H9 (cell line): Measurements from ENCODE around the gene SCN7A. TPM values are rescaled to one million over a fixed set of nuclear protein-coding genes. Genes with fewer than 3 reads are reported as not detected.

ENCODE experiments used
- DNase-seq: peaks from one replicate; pipeline ENCODE4 v3.0.0-alpha.2; 2017
- H2AFZ ChIP-seq: one replicate; pipeline ENCODE4 v1.6.1; 2013; ENCODE audit warnings: mild to moderate bottlenecking, low read length, control low read depth, moderate library complexity
- H2AK5ac ChIP-seq: 2 replicates; pipeline ENCODE4 v1.6.1; 2013; ENCODE audit warnings: low read length, control low read depth, mixed read lengths; ENCODE audit not compliant: insufficient read length
- H2BK120ac ChIP-seq: one replicate; pipeline ENCODE4 v1.6.1; 2013; ENCODE audit warnings: low read depth, mild to moderate bottlenecking, low read length, control low read depth, inconsistent platforms; ENCODE audit not compliant: poor library complexity, severe bottlenecking
- H2BK12ac ChIP-seq: 2 replicates; pipeline ENCODE4 v1.6.1; 2013; ENCODE audit warnings: low read length, control low read depth, mixed read lengths, low read depth; ENCODE audit not compliant: insufficient read length
- H2BK15ac ChIP-seq: 2 replicates; pipeline ENCODE4 v1.6.1; 2013; ENCODE audit warnings: low read depth, low read length, control low read depth
- H2BK20ac ChIP-seq: one replicate; pipeline ENCODE4 v1.6.1; 2013; ENCODE audit warnings: low read depth, mild to moderate bottlenecking, low read length, control low read depth, inconsistent platforms; ENCODE audit not compliant: poor library complexity, severe bottlenecking
- H2BK5ac ChIP-seq: 2 replicates; pipeline ENCODE4 v1.6.1; 2013; ENCODE audit warnings: low read length, control low read depth, mixed read lengths; ENCODE audit not compliant: insufficient read length
- H3K14ac ChIP-seq: 2 replicates; pipeline ENCODE4 v1.6.1; 2013; ENCODE audit warnings: low read length, control low read depth; ENCODE audit not compliant: insufficient read depth
- H3K18ac ChIP-seq: 2 replicates; pipeline ENCODE4 v1.6.1; 2013; ENCODE audit warnings: low read depth, mild to moderate bottlenecking, mixed read lengths, low read length, control low read depth; ENCODE audit not compliant: insufficient read length
- H3K23ac ChIP-seq: 2 replicates; pipeline ENCODE4 v1.6.1; 2013; ENCODE audit warnings: low read length, control low read depth, mixed read lengths, low read depth; ENCODE audit not compliant: insufficient read length
- H3K23me2 ChIP-seq: 2 replicates; pipeline ENCODE4 v1.6.1; 2013; ENCODE audit warnings: low read depth, mild to moderate bottlenecking, mixed read lengths, low read length, control low read depth; ENCODE audit not compliant: insufficient read length, poor library complexity, severe bottlenecking
- H3K27ac ChIP-seq: 2 replicates; pipeline ENCODE4 v1.5.1; 2013; ENCODE audit warnings: low read length, control low read depth, mixed read lengths, low read depth; ENCODE audit not compliant: insufficient read length
- H3K27me3 ChIP-seq: 2 replicates; pipeline ENCODE4 v1.6.1; 2013; ENCODE audit warnings: low read length, control low read depth, inconsistent platforms; ENCODE audit not compliant: insufficient read depth
- H3K4ac ChIP-seq: 2 replicates; pipeline ENCODE4 v1.6.1; 2013; ENCODE audit warnings: low read depth, mild to moderate bottlenecking, control low read depth, inconsistent platforms, low read length, moderate library complexity
- H3K4me1 ChIP-seq: 2 replicates; pipeline ENCODE4 v1.6.1; 2013; ENCODE audit warnings: low read length, control low read depth, inconsistent platforms; ENCODE audit not compliant: insufficient read depth
- H3K4me2 ChIP-seq: 2 replicates; pipeline ENCODE4 v1.6.1; 2013; ENCODE audit warnings: low read length, control low read depth, mixed read lengths; ENCODE audit not compliant: insufficient read length, insufficient read depth
- H3K56ac ChIP-seq: 2 replicates; pipeline ENCODE4 v1.6.1; 2013; ENCODE audit warnings: low read depth, mild to moderate bottlenecking, mixed read lengths, low read length, control low read depth; ENCODE audit not compliant: insufficient read length
- H3K79me1 ChIP-seq: 2 replicates; pipeline ENCODE4 v1.6.1; 2013; ENCODE audit warnings: low read depth, mild to moderate bottlenecking, moderate library complexity, low read length, control low read depth, inconsistent platforms; ENCODE audit not compliant: insufficient read depth, poor library complexity, severe bottlenecking
- H3K79me2 ChIP-seq: 2 replicates; pipeline ENCODE4 v1.6.1; 2013; ENCODE audit warnings: low read length, control low read depth, inconsistent platforms; ENCODE audit not compliant: insufficient read depth
- H3K9ac ChIP-seq: 2 replicates; pipeline ENCODE4 v1.6.1; 2013; ENCODE audit warnings: low read length, control low read depth, mixed read lengths; ENCODE audit not compliant: insufficient read length; ENCODE audit errors: extremely low read depth
- H3K9me3 ChIP-seq: one replicate; pipeline ENCODE4 v1.6.1; 2013; ENCODE audit warnings: low read depth, low read length, inconsistent platforms; ENCODE audit not compliant: control insufficient read depth
- H3T11ph ChIP-seq: one replicate; pipeline ENCODE4 v1.6.1; 2013; ENCODE audit warnings: mild to moderate bottlenecking, low read length, control low read depth, inconsistent platforms
- H4K20me1 ChIP-seq: one replicate; pipeline ENCODE4 v1.6.1; 2013; ENCODE audit not compliant: control insufficient read depth, insufficient read length, insufficient read depth
- H4K5ac ChIP-seq: 2 replicates; pipeline ENCODE4 v1.6.1; 2013; ENCODE audit warnings: low read depth, mild to moderate bottlenecking, mixed read lengths, low read length, control low read depth; ENCODE audit not compliant: insufficient read length
- H4K8ac ChIP-seq: replicated peaks from 2 replicates; pipeline ENCODE4 v1.6.1; 2013; ENCODE audit warnings: low read length, control low read depth, mixed read lengths, low read depth; ENCODE audit not compliant: insufficient read length
- H4K91ac ChIP-seq: 2 replicates; pipeline ENCODE4 v1.6.1; 2013; ENCODE audit warnings: low read depth, mild to moderate bottlenecking, moderate library complexity, mixed read lengths, low read length, control low read depth; ENCODE audit not compliant: insufficient read length
- H3K27ac Mint-ChIP-seq, 3 experiments: 2 replicates in 2 of 3; 3 replicates in 1 of 3; pipeline ENCODE4 v1.8.0; 2020 to 2021; ENCODE audit warnings: mixed read lengths in 3 of 3, mild to moderate bottlenecking in 1 of 3, moderate library complexity in 1 of 3
- H3K27me3 Mint-ChIP-seq: 2 replicates; pipeline ENCODE4 v1.8.0; 2021; ENCODE audit warnings: low read depth, mild to moderate bottlenecking, moderate library complexity, mixed read lengths
- H3K36me3 Mint-ChIP-seq, 3 experiments: 2 replicates in 2 of 3; 3 replicates in 1 of 3; pipeline ENCODE4 v1.8.0; 2020 to 2021; ENCODE audit warnings: low read depth in 3 of 3, mixed read lengths in 3 of 3; ENCODE audit not compliant: insufficient read depth in 1 of 3
- H3K4me1 Mint-ChIP-seq, 2 experiments: 2 replicates each; pipeline ENCODE4 v1.8.0; 2020; ENCODE audit warnings: mixed read lengths in 2 of 2
- H3K4me3 Mint-ChIP-seq, 2 experiments: 2 replicates in 1 of 2; 3 replicates in 1 of 2; pipeline ENCODE4 v1.8.0; 2020 to 2021; ENCODE audit warnings: mild to moderate bottlenecking in 2 of 2, mixed read lengths in 2 of 2, moderate library complexity in 1 of 2
- H3K9me3 Mint-ChIP-seq, 2 experiments: 2 replicates in 1 of 2; 3 replicates in 1 of 2; pipeline ENCODE4 v1.8.0; 2020; ENCODE audit warnings: mild to moderate bottlenecking in 2 of 2, mixed read lengths in 2 of 2, moderate library complexity in 1 of 2
- WGBS: extraction: QIAGEN DNeasy Blood & Tissue Kit; methylation state at CpG from one replicate; pipeline ENCODE4 v1.1.7; 2013; ENCODE audit warnings: missing lambda C conversion rate, low lambda C conversion rate, mixed read lengths; ENCODE audit not compliant: insufficient read length; ENCODE audit errors: extremely low coverage; 5-methylcytosine and 5-hydroxymethylcytosine counted together
- total RNA-seq: library from RNA; stranded (reverse); gene quantifications from 2 replicates; pipeline ENCODE4 v1.2.1, GENCODE V29; 2021
- TF ChIP-seq, protein P1 (sequence below): fragments of 200-600 bp; sonication (generic); conservative IDR thresholded peaks from 3 replicates; pipeline ENCODE4 v1.8.0; 2021; ENCODE audit warnings: antibody characterized with exemption, mild to moderate bottlenecking

The SCN7A gene
- total RNA-seq, 1 experiment from 2014 or later: 0.07 TPM

DNA sequence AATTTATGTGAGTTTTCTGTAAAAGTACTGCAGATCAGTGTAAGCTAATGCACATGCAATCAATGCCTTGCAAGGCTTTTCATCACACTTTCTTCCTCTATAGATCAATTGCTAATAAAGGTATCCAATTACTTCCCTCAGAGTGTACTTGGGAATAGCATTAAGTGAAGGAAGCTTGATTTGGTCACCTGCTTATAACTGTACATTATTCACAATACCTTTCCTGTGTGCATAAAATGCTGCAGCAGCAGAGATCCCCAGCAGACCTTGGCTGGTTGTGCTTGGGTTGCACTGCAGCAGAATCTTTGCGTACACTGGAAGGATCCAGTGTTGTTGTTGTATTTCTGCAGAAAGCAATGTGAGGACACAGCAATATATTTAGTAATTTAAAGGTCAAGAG is 99.8 kb downstream of the SCN7A start:
- Histone ChIP-seq H3K18ac (no peak overlapping the region), H3K79me1 (no peaks in the 10 kb centered on the region), H3K27me3 (no peaks in the 10 kb centered on the region), H2BK120ac (no peak overlapping the region), H2BK20ac (no peak overlapping the region), H3K27ac (no peak overlapping the region), H2BK15ac (no peak overlapping the region), H2BK5ac (no peak overlapping the region), H3K79me2 (no peaks in the 10 kb centered on the region), H3K9ac (no peak overlapping the region), H4K8ac (no peak overlapping the region), H2AFZ (no peak overlapping the region), H4K20me1 (no peaks in the 10 kb centered on the region), H3K23me2 (no peaks in the 10 kb centered on the region), H3K4me1 (no peaks in the 10 kb centered on the region), H4K5ac (no peak overlapping the region), H3K4ac (no peak overlapping the region), H3K56ac (no peak overlapping the region), H3K4me2 (no peak overlapping the region), H2AK5ac (no peak overlapping the region), H4K91ac (no peak overlapping the region), H3T11ph (no peak overlapping the region), H3K9me3 (no peaks in the 10 kb centered on the region), H2BK12ac (no peak overlapping the region), H3K23ac (no peak overlapping the region), H3K14ac (no peak overlapping the region)
- WGBS: no CpG with 5 or more reads among the region's 1 CpG
- Mint-ChIP-seq H3K27me3 (no peaks in the 10 kb centered on the region), H3K36me3 (no peaks in the 10 kb centered on the region), H3K4me1 (no peaks in the 10 kb centered on the region), H3K4me3 (no peak overlapping the region), H3K27ac (no peak overlapping the region), H3K9me3 (no peaks in the 10 kb centered on the region)
- TF ChIP-seq, protein P1, sequence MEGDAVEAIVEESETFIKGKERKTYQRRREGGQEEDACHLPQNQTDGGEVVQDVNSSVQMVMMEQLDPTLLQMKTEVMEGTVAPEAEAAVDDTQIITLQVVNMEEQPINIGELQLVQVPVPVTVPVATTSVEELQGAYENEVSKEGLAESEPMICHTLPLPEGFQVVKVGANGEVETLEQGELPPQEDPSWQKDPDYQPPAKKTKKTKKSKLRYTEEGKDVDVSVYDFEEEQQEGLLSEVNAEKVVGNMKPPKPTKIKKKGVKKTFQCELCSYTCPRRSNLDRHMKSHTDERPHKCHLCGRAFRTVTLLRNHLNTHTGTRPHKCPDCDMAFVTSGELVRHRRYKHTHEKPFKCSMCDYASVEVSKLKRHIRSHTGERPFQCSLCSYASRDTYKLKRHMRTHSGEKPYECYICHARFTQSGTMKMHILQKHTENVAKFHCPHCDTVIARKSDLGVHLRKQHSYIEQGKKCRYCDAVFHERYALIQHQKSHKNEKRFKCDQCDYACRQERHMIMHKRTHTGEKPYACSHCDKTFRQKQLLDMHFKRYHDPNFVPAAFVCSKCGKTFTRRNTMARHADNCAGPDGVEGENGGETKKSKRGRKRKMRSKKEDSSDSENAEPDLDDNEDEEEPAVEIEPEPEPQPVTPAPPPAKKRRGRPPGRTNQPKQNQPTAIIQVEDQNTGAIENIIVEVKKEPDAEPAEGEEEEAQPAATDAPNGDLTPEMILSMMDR: no peak
- no peak for DNase-seq
